Pericardium fibroblast (primary cell): ENCODE measurements around the gene SYT1. TPM values are rescaled to one million over a fixed set of nuclear protein-coding genes. Genes with fewer than 3 reads are reported as not detected.

Source experiments
- total RNA-seq: library from RNA; depleted of rRNA; stranded (reverse); fragments of >200 nt; gene quantifications from 2 replicates; pipeline ENCODE4 v1.2.3, GENCODE V29; 2015

Gene SYT1
- 0.34 and 1.9 TPM in 2 replicates for total RNA-seq

GRCh38 chr12:78864403-78864869 lies at the start of gene SYT1:
TSS of gene SYT1 (plus strand) at chr12:78864774.

